NOMO-1 (cell line): Measurements from ENCODE around the gene SPOCK2.

Experiments
- DNase-seq, 2 experiments: peaks; one replicate each; lab custom pipeline; 2025; ENCODE audit not compliant: unreplicated experiment in 2 of 2; lab: John Stamatoyannopoulos, UW

The SPOCK2 gene

DNA sequence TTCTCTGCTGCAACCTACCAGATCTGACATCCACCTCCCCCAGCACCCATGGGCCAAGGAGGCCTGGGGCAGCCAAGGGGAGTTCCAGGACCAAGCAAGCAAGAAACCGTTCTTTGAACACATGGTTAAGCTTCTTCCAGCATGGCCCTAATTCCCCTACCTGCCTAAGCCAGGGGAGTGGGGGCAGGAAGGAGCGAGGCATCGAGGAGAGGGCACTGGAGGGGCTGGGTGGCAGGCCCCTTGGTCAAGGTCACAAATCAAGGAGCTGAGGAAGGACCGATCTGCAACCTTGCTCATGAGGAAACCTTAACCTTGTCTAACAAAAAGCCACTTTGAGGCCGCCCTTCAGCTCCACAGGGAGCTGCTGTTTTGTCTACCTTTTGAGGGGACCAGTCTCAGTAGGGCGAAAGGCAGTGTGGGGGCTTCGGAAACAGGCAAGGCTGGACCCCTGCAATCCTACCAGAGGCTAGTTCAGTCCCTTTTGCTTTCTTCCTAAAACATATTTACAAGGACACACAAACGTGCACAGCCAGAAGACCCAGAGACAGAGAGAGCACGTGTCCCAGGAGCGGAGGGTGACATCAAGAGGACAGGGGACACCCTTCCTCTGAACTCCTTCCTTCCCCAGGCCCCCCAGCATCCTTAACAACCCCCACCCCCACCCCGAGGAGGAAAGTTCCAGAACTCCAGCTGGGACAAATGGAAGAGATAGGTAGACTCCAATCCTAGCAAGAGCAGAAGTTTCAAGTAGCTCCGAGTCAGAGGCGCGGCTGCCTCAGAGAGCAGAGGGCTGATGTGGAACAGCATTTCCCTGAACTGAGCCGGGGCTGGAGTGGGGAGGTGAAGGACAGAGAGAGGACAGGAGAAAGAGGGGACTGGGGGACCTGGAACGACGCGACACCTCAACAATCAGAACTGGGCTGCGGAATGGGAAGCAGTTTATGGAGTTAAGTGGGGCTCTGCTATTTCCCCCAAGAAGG lies 28.2 kb downstream of the SPOCK2 start:
- no peak for DNase-seq

DNA sequence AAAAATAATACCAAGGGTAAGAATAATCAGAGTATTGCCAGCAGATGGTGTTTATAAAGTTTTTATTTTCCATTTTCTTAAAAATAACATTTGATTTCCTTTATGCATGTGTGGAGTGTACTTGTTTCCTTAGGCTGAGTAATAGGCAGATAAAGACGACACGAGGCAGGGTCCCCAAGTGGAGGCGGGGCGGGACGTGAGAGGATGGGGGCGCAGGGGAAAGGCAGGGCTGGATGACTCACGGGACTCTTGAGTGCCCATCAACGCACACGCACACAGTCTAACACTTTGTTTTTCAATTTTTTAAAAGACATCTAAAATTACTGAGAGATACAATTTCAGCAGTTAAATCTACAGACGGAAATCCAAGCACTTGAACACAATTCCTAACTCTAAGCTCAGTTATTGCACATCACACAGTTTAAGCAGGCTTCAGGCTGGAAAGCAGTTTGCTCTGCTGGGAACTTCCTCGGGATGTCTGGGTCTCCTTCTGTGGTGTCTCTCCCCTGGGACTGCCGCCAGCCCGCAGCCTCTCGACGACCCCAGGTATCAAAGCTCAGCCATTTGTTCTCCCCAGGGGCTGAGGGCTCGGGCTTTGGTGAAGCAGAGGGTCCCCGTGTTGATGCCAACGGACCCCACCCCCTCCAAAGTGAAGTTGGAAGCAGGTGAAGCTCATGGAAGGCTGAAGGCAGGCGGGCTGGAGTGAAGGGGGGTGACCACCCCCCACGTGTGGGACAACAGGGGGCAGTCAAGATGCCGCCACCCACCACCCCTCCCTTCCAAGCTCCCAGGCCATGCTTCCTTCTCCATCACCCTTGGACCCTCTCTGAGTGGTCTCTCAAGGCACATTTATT lies 29.1 kb downstream of the SPOCK2 start:
- DNase-seq, result no peak

DNA sequence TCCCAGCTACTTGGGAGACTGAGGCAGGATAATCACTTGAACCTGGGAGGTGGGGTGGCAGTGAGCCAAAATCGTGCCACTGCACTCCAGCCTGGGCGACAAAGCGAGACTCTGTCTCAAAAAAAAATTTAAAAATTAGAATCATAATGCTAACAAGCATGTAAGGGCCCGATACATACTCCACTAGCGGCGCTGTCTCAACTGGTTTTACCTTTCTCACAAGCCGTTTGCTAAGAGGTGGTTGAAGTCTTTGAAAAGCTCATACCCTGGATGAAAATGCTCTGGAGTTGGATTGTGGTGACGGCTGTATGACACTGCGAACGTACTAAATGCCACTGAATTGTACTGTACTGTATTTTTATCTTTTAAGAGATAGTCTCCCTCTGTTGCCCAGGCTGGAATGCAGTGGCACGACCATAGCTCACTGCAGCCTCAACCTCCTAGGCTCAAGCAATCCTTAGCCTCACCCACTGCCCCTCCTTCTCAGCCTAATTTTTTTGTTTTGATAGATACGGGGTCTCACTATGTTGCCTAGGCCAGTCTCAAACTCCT lies 29.9 kb downstream of the SPOCK2 start:
- DNase-seq, result no peak

DNA sequence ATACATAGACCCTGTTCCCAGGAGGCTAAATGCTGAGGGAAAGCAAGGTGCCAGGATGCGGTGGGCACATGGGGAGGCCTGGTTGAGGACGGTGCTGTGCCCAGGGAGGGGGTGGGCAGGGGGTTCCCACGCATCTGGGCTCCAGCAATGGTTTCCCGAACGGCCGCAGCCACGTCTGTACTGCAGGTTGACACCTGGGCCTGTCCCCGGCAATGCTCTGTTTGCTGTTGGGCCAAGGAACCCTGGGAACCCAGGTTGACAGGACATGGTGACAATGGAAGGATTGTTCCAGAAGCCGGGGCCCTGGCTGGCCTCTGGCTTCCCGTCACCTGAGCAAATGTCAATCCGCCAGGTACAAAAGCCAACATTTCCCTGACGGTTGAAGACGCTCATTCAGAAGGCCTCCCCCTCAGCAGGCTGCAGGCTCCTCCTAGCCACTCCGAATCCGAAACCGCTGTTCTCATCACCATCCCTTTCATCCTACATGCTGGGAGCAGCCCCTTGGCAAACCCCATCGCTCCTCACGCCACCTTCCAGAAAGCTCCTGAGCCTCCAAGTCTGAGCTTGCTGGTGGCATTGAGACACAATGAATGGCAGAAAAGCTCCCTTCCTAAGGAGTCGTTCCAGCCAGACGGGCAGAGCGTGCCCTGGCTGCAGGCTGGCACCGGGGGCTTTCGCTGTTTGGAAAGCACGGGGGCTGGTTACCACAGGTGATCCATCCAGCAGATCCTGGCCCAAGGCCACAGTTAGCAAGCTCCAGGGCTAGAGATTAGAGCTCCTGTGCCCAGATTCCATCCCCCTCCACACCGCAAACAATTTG lies 31.2 kb downstream of the SPOCK2 start:
- DNase-seq, result no peak

DNA sequence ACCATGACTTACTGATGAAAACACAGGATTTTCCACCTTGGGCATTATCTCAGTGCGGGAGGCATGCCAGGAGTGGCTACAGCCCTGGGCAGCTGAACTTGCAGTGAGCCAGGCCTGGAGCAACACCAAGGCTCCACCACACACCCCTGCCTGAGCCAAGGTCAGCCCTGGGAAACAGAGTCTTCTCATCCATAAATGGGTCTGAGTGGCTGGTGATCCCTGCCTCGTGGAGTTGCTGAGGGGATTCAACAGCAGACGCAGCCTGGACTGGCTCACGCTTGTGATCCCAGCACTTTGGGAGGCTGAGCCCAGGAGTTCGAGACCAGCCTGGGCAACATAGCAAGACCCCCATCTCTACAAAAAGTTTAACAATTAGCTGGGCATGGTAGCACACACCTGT lies 32.2 kb downstream of the SPOCK2 start:
- DNase-seq, result no peak

DNA sequence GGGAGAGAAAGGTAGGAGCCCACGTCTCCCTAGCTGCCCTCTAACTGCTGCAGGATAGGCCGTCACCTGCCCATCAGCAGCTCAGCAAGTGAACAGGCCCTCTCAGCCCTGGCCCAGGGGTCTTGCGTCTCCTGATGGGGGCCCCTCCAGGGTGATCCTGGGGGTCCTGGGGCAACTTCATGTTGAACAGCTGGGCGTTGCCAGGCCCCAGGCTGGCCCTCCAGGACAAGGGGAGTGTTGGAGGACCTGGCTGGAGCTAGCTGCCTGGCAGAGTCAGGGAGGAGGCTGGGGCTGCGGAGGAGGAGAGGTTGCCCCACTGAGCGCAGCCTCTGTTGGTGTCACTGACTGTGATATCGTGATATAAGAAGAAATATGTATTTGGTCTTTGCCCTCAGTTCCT lies 34.7 kb downstream of the SPOCK2 start:
- no peak for DNase-seq

DNA sequence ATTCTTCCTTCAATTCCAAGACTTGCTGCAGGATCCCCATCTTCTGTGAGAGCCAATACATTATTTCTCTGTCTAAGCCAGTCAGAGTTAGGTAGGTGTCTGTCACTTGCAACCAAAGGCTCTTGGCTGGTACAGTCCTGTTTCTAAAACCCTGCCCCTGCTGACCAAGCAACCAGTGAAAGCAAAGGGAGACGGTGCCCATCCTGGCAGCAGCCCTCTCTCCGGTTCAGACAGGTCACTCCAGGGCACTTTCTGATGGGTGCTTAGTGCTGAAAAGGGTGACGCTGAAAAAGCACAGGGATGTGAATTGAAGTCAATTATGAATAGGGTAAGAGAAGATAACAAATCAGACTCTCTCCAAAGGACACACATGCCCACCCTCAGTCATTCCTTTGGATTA lies 37.5 kb downstream of the SPOCK2 start:
- DNase-seq, result no peak

DNA sequence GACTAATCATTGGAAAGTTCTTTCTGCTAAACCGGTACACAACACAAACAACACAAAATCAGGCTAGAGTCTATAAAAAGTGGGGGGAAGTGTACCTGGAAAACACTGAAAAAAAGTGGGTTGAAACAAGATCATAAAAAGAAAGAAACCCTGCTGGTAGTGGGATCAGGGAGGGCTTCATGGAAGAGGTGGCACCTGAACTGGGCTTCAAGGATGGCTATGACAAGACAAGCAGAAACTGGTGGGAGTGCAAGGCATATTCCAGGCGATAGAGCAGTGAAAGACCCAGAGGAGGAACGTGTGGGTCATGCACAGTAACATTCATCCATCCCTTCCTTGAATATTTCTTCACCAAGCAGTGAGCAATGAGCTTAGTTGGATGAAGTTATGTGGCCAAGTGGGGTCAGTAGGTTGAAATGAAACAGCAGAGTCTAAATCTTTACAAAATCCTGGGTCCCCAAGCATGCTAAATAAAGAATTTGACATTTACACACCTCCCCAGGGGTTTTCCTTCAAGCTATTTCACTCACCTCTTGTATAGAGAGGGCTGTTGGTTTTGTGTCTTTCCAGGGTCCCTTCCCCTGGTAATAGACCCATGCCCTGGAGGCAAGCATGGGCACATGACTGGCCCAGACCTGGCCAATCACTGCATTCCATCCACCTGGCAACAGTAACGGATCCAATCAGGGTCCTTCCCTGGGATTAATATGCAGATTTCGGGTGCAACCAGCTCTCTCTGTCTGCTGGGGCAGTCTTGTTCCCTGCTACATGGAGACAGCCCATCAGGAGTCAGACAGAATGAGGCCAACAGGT lies 38.2 kb downstream of the SPOCK2 start:
- no peak for DNase-seq

DNA sequence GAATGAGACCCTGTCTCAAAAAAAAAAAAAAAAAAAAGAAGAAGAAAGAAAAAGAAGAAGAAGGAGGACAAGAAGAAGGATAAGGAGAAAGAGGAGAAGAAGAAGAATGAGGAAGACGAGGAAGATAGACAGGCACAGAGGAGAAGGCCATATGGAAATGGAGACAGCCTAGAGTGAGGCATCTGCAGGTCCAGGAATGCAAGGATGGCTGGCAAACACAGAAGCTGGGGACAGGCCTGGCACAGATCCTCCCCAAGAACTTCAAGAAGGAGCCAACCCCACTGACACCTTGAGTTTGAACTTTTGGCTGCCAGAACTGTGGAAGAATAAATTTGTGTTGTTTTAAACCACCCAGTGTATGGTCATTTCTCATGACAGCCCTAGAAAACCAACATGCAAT lies 38.9 kb downstream of the SPOCK2 start:
- no peak for DNase-seq

DNA sequence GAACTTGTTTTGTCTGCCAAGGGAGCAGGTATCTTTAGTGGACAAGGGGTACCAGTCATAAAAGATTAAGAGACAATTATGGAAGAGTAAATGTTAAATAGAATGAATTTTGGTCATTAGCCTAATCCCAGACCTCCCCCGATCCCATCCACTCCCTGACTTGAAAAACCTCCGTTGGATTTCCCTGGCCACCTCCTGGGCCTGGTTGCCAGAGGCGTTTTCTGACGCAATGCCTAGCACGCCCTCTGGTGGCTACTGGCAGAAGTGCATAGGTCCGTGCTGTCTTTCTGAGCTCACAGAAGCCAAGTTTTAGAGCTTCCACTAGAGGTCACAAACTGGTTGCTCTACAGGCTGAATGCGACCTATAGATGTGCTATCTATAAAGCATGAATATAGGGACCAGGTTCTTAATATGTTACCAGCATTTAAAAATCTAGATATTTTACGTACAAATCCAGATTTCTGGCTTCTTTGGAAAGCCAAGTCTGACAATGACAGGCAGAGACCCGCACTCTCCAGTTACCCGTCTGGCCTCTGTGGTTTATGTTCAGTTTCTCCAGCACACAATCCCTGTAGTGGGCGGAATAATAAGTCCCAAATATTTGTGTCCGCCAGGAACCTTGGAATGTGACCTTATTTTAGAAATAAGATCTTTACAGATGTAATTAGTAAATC lies 39.8 kb downstream of the SPOCK2 start:
- DNase-seq, result peak; percentile 85 to 87

DNA sequence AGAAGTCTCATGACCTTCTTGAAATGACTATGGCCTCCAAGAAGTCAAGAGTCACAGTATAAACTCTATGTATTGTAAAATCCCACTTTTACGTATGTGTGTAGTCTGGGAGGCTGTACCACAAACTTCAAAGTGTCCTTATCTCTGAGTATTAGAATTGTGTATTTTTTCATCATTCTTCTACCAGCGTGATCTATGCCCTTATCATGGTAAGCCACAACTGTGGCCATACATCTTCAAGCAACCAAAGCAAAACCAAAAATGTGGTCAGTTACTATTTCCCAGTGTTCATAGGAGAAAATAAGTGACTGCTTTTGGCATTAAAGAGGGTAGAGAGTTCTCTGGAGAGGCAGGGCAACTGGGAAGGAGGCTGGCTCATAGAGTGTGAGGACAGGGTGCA lies 42.8 kb downstream of the SPOCK2 start:
- no peak for DNase-seq

DNA sequence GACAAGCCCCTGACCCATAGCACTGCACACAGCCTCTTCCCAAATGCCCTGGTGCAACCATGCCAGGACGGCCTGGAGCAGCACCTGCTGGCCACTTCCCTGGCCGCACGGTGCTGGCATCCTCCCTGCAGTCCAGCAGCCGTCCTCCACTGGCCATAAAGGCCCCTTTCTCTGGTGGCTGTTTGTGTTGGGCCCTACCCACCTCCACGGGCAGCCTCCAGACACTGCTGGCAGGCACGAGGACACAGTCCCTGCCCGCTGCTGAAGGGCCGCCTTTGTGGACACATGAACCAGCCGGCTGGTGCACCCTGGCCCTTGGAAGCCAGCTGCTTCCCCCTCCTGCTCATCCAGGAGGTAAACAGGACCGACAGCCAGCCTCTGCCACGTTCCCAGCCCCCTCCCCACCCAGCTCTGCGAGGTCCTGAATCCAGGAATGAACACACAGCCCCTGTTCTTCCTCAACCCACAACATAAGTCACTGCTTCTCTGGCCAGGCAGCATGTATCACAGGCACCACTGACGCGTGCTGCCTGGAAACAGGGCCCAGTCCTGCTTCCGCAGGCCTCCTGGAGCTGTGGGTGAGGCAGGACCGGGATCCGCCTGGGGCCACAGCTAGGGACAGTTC lies 43.8 kb downstream of the SPOCK2 start:
- no peak for DNase-seq

DNA sequence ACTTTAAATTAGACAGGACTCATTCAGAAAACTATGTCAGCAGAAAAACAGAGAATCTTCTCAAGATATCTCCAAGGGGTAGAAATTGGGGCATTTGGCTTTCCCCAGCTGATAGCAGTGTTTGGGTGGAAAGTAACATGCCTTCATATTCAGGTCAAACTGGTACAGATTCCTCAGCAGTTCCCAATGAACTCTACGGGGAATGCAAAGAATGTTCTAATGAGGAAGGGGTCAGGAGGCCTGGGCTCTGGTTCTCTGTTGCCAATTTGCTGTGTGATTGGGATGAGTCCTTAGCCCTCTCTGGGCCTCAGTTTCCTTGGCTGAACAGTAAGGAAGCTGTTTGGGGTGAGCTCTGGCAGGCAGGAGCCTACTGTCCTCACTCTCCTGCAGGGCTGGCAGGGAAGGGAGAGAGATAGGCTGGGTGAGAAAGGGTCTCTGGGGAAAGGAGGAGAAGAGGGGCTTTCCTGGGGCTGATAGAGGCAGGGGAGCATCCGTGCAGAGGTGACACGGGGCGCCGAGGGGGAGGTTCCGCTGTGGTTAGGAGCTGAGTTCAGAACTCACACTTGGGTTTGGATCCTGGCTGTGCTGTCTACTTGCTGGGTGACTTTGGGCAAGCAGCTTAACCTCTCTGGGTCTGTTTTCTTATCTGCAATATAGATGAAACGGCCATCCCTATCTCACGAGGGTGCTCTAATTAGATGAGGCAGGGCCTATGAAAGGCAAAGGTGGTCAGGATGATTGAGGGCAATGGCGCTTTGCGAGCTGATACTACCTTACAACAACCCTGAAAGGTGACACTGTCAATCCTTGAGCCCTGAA lies 45.1 kb downstream of the SPOCK2 start:
- no peak for DNase-seq

DNA sequence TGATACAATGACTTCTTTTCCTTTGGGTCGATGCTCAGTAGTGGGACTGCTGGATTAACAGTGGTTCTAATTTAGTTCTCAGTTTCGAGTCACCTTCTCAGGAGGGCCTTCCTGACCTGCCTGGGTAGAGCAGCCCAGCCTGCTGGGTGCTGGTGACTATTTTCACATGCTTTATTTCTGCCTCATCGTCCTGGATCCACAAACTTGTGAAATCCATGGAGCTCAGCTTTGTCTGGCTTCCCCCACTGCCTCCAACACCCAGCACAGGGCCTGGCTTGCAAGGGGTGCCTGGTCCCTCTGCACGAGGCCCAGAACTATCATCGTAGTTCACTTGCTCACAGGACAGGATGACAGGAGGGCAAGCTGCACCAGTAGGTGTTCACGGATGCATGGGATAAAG lies 46.9 kb downstream of the SPOCK2 start:
- DNase-seq, result no peak

DNA sequence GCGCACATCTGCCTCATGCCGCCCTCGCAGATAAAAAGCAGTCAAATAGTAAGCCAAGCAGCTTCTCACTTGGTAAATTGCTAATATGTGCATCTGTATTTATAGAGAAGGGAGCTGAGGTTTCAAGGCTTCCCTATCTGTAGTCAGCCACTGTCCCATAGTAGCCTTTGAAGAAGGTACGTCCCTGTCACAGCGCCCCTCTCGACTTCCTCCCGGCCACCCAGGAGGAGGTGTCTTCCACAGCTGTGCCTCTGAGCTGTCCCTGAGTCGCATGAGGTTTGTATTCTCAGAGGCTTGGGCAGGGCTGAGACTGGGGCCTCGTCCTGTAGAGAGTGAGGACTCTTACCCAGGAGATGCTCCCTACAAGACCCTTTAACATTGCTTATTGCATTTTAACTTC lies 49.0 kb downstream of the SPOCK2 start:
- DNase-seq, result no peak

DNA sequence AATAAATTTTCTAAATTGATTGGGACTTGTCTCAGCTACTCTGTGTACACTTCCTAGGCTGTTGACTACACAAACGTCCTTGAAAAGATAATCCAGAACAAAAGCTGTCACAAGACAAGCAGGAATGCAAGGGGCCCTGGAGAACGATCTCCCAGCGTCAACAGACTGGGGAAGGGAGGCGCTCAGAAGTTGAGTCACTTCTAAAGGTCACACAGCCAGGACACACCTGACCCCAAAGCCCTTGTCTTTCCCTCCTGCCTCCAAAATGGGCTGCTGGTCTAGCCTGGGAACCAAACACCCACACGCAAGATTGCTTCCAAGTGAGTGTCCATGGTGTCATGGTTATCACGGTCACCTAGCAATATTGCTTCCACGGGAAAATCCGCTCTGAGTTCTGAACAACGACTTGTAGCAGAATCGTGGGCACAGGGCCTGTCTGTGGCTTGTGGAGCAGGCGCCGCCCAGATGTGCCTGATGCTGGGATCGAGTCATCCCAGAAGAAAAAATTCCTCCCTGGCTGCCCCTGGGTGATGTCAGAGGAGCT lies 49.8 kb downstream of the SPOCK2 start:
- DNase-seq, result no peak

DNA sequence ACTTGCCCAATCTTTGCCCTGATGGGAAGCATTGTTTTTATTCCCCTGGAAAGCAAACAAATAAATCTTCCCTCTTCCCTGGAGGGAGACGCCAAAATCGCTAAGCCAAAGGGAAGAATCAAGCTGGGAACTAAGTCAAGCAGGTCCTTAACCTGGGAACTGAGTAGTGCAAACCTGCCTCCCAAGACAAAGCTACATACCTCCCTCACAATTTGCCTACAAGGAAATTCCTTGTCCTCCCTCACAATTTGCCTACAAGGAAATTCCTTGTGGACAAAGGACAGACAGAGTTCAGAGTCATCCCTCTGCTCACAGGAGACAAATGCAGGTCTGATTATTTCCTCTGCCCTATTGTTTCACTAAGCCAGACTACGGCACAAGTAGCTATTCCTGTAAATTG lies 50.5 kb downstream of the SPOCK2 start:
- DNase-seq, result no peak

DNA sequence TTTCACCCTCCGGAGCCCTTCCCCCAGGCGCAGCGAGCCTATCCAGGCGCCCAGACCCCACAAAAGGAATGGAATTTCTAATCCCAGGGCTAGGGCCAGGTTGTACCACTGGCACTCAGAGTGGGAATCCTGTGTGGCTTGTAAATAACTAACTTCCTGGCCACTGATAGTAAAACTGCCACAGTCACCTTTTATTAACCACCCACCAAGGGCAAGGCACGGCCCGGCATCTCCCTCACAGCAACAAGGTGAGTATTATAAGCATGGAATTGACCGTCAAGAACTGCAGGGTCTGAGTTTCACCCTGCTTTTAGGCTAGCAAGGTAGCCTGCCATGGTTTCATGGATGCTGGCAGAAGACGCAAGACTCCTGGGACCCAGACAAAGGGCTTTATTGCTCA lies 51.1 kb downstream of the SPOCK2 start:
- no peak for DNase-seq
